NCI-H2196 (cell line): Measurements from ENCODE around the gene EHBP1L1.

Source experiments
- DNase-seq: peaks from one replicate; lab custom pipeline; 2025; ENCODE audit not compliant: unreplicated experiment; lab: John Stamatoyannopoulos, UW

EHBP1L1 gene

GRCh38 chr11:65546217-65546958 lies 29.5 kb upstream of the EHBP1L1 start:
- peak; percentile 92 for DNase-seq

- no peak for DNase-seq
These were observed 28.3 kb upstream of the EHBP1L1 start for GRCh38 chr11:65547446-65548125.

- DNase-seq, result no peak
These were observed 27.5 kb upstream of the EHBP1L1 start for GRCh38 chr11:65548395-65548794.

GRCh38 chr11:65549096-65549495 lies 26.8 kb upstream of the EHBP1L1 start:
- no peak for DNase-seq

GRCh38 chr11:65551572-65552387 lies 24.1 kb upstream of the EHBP1L1 start:
- peak; percentile 90 for DNase-seq

GRCh38 chr11:65552388-65552951 lies 23.4 kb upstream of the EHBP1L1 start:
- peak; percentile 70 for DNase-seq

- peak; percentile 85 for DNase-seq
These were observed 22.4 kb upstream of the EHBP1L1 start for GRCh38 chr11:65553301-65554001.

GRCh38 chr11:65554057-65554818 lies 21.6 kb upstream of the EHBP1L1 start:
- no peak for DNase-seq

GRCh38 chr11:65554842-65555430 lies 20.9 kb upstream of the EHBP1L1 start:
- DNase-seq, result no peak

GRCh38 chr11:65555693-65556231 lies 20.1 kb upstream of the EHBP1L1 start:
- DNase-seq, result peak; percentile 25

GRCh38 chr11:65556470-65557279 lies 19.2 kb upstream of the EHBP1L1 start:
- peak; percentile 16 for DNase-seq

- no peak for DNase-seq
These were observed 18.4 kb upstream of the EHBP1L1 start for GRCh38 chr11:65557280-65558001.

- DNase-seq, result peak; percentile 70
These were observed 17.6 kb upstream of the EHBP1L1 start, which contains the start of gene LTBP3 for GRCh38 chr11:65558002-65558929. LTBP3 (minus strand) TSS chr11:65558359; CDS start chr11:65557959, 400 bp downstream.

GRCh38 chr11:65558930-65559509 lies 16.8 kb upstream of the EHBP1L1 start:
- DNase-seq, result no peak

- DNase-seq, result no peak
These were observed 16.3 kb upstream of the EHBP1L1 start for GRCh38 chr11:65559535-65559934.

- peak; percentile 76 for DNase-seq
These were observed 15.8 kb upstream of the EHBP1L1 start for GRCh38 chr11:65559951-65560537.
